ENCODE data around the gene SCN4A. TPM values are rescaled to one million over a fixed set of nuclear protein-coding genes. Genes with fewer than 3 reads are reported as not detected.

SCN4A gene
- total RNA-seq, 4 donors from 2014 or later: 7.0 to 43.3 (median 15.1) TPM

GRCh38 chr17:63939401-63939800 lies 33.3 kb downstream of the SCN4A start:
- no peak for TF ChIP-seq CTCF (IDR thresholded peaks at IDR 0.05)
- DNase-seq (ENCODE audit: low spot score) (no peak), ATAC-seq (ENCODE audit: low FRiP score) (no peak)

- DNase-seq (ENCODE audit: low spot score): no peak
- ATAC-seq (ENCODE audit: low FRiP score): no peak
- no peak for TF ChIP-seq CTCF (IDR thresholded peaks at IDR 0.05)
Measured at GRCh38 chr17:63937920-63938319, 34.8 kb downstream of the SCN4A start.

GRCh38 chr17:63937319-63937718 lies 35.4 kb downstream of the SCN4A start:
- ATAC-seq (ENCODE audit: low FRiP score): no peak
- no peak for TF ChIP-seq CTCF (IDR thresholded peaks at IDR 0.05)
- DNase-seq (ENCODE audit: low spot score): no peak

GRCh38 chr17:63934183-63935112 lies 38.3 kb downstream of the SCN4A start:
- ATAC-seq (ENCODE audit: low FRiP score) (no peak), DNase-seq (ENCODE audit: low spot score) (no peak)
- TF ChIP-seq CTCF (IDR thresholded peaks at IDR 0.05): no peak

- DNase-seq (ENCODE audit: low spot score) (no peak), ATAC-seq (ENCODE audit: low FRiP score) (no peak)
- TF ChIP-seq CTCF (IDR thresholded peaks at IDR 0.05): no peak
Measured at GRCh38 chr17:63933598-63933997, 39.1 kb downstream of the SCN4A start.

- TF ChIP-seq CTCF (IDR thresholded peaks at IDR 0.05): no peak
Measured at GRCh38 chr17:63932721-63933120, 40.0 kb downstream of the SCN4A start.

More at GRCh38 chr17:63932721-63933120, 40.0 kb downstream of the SCN4A start:
- DNase-seq (ENCODE audit: low spot score) (no peak), ATAC-seq (ENCODE audit: low FRiP score) (no peak)
